Measurements from ENCODE around the gene HYAL3.
"Not testable (repeated sequence)": the region's sequence is repeated elsewhere in the genome, so short reads cannot be mapped to it uniquely, and the experiment has no call there.

HYAL3 gene

DNA sequence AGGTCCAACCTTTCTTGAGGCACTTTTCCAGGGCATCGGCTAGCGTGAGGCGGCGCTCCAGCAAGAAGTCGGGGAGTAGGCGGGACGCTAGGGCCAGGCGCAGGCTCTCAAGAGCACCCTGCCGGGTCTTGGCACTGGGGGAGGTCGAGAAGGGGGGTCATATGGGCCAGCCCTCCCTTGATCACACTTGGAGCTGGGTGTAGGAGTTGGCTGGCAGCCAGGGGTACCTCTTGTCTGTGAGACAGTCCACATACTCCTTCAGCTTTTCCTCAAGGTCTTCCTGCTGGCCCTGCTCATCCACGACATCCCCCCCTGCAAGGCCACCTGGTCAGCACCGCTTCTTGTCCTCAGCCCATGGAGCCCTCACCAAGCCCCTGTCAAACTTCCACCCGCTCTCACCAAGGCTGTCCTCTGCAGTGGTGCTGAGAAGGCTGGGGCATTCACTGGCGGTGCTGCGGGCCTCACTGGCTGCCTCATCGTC, 9.0 kb downstream of the HYAL3 start:
- DNase-seq (ENCODE audit: low spot score), result no peak

GRCh38 chr3:50289130-50289529, 10.1 kb downstream of the HYAL3 start:
- DNase-seq (ENCODE audit: low spot score), result no peak

DNA sequence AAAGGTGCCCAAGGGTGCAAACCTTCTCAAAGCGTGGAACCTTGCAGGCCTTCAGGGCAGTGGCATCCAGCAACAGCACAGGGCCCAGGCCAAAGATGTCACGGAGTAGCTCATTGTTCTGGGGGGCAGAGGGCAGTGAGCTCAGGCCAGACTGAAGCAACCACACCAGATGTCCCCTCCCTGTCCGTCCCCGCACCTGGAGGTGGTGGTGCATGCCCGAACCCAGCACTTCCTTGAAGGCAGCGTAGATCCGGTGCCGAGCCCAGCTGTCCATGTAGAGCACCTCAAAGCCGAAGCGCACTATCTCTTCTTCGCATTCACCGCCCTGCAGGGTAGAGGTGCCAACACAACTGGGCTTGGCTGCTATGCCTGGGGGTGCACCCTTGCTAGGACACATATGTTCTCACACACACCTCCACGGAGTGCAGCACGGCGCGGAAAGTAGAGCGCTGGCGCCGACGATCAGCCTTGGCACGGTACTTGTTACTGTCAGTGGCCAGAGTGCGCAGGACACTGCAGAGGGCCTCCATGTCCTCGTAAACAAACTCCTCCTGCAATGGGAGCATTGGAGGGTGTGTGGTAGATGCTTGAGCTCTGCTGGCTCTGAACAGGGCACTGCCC, 10.7 kb downstream of the HYAL3 start:
- DNase-seq (ENCODE audit: low spot score), result no peak

DNA sequence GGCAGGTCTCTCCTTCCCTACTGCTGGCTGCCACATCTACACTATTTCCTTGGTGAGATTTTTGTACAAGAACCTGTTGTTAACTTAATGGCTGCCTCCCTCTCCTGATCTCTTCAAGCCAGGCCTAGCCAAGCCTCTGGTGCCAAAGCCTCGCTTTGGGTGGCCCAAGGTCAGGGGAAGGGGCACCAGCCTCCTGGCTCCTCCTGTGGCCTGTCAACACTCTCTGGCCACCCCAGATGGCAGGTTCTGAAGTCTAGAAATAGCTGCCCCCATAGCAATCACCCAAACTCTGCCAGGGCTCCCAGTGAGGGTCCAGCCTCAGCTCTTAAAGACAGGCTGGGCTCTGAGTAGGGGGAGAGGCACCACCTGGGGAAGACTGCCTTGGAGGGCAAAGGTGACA, 11.9 kb downstream of the HYAL3 start:
- DNase-seq (ENCODE audit: low spot score), result no peak

DNA sequence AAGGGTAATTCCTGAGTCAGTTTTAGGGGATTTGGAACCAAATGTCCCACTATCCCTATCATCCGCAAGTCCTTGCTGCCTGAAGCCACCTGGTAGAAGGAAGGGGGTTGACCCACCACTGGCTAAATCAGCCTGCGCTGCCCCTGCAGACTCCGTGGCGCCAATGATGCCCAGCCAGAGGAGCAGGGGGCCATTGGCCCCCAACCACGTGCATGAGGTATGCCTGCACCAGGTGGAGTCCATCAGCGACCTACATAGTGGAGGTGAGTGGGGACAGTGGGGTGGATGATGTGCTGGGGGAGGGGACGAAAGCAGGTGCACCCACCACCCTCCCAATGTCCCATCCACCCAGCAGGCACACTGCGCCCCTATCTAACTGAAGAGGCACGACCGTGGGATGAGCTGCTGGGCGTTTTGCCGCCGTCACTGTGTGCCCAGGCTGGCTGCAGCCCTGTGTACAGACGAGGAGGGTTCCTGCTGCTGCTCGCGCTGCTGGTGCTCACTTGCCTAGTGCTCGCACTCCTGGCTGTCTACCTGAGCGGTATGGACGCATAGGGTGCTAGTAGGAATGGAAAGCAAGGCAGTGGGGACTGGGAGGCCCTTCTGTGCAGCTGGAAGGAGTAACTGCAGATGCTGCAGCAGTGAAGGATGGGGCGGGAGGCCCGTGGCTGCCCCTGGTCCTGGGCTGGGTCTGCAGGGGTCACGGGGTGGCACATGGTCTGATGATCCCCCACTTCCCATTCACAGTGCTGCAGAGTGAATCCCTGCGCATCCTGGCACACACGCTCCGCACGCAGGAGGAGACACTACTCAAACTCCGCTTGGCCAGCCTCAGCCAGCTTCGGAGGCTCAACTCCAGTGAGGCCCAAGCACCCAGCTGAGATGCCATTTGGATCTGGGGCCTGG, 12.6 kb downstream of the HYAL3 start:
- no peak for DNase-seq (ENCODE audit: low spot score)

GRCh38 chr3:50284121-50284520, 15.1 kb downstream of the HYAL3 start:
- DNase-seq (ENCODE audit: low spot score), result not testable (repeated sequence)

GRCh38 chr3:50279255-50280016, 19.8 kb downstream of the HYAL3 start:
- DNase-seq (ENCODE audit: low spot score), result no peak

GRCh38 chr3:50278880-50279224, 20.4 kb downstream of the HYAL3 start, which contains the start of gene LSMEM2:
Gene LSMEM2, plus strand, starts transcription at chr3:50279087. Its CDS starts 27 bp downstream, at chr3:50279114.
- no peak for DNase-seq (ENCODE audit: low spot score)

DNA sequence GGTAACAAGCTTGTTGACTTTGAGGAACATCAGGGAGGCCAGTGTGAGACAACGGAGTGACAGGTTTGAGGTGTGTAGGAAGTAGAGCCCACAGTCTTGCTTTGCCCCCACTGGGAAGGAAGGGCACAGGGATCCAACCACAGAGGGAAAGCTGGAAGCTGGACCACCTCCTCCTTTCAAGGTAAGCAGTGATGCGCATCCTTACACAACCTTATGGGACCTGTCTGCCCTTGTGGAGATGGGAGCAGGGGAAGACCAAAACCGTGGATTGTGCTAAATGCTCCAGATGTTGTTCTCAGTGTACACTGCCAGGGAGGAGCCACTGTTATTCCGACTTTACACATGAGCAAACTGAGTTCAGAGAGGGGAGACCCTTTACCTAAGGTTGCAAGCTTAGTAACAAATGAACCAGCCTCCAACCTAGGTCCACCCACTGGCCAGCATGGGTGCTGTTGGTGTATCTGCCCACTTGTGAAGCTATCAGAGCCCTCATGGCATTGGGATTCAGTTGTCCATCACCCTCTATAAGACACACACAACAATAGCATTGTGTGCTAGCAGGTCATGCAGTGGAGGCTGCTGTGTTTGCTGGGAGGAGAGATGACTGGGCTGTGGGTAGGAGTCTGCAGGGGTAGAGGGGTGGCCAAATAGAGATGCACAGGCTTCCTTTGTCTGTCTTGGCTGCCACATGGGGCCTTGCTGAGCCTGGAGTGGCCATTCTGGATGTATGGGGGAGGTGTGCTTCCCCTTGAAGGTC, 20.9 kb downstream of the HYAL3 start:
- DNase-seq (ENCODE audit: low spot score), result no peak

- no peak for DNase-seq (ENCODE audit: low spot score)
Measured at GRCh38 chr3:50276762-50277101, 22.5 kb downstream of the HYAL3 start.

- DNase-seq (ENCODE audit: low spot score), result no peak
Measured at GRCh38 chr3:50275996-50276761, 23.0 kb downstream of the HYAL3 start.

- DNase-seq (ENCODE audit: low spot score), result no peak
Measured at GRCh38 chr3:50275141-50275995, 23.8 kb downstream of the HYAL3 start.

DNA sequence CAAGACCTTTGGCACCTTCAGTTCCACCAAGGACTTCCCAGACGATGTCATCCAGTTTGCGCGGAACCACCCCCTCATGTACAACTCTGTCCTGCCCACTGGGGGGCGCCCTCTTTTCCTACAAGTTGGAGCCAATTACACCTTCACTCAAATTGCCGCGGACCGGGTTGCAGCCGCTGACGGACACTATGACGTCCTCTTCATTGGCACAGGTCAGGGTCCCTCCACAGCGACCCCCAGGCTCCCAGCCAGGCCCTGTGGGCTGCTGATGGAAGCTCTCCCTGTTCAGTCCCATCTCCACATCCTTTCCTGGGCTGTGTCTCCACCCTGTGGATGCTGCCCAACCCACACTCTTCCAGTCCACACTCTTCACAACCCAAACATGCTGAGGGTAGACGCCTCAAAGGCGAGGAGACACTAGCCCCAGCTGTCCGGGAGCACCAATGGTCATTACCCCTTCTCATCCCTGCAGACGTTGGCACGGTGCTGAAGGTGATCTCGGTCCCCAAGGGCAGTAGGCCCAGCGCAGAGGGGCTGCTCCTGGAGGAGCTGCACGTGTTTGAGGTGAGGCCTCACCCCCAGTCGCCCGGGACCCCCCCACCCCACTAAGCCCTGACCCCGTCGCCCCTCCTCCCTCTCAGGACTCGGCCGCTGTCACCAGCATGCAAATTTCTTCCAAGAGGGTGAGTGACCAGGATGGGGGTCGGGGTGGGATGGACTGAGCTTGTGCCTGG, 24.7 kb downstream of the HYAL3 start:
- DNase-seq (ENCODE audit: low spot score), result peak; percentile 63

DNA sequence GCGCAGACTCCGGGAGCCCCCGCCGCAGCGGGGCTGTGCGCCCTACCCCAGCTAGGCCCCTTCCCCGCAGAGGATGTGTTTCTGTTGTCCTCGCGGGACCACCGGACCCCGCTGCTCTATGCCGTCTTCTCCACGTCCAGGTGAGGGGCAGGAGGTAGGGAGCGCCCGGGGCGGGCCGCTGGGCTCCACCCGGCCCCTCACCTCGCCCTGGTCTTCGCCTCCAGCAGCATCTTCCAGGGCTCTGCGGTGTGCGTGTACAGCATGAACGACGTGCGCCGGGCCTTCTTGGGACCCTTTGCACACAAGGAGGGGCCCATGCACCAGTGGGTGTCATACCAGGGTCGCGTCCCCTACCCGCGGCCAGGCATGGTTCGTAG, 25.5 kb downstream of the HYAL3 start:
- DNase-seq (ENCODE audit: low spot score), result no peak

GRCh38 chr3:50272911-50273688, 26.1 kb downstream of the HYAL3 start:
- peak; percentile 70 for DNase-seq (ENCODE audit: low spot score)

DNA sequence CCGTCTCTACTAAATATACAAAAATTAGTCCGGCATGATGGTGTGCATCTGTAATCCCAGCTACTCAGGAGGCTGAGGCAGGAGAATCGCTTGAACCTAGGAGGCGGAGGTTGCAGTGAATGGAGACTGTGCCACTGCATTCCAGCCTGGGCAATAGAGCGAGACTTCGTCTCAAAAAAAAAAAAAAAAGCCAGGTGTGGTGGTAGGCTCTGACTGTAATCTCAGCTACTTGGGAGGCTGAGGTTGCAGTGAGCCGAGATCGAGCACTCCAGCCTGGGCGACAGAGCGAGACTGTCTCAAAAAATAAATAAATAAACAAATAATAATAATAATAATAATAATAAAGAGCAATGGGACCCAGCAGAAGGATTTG, 26.7 kb downstream of the HYAL3 start:
- DNase-seq (ENCODE audit: low spot score), result not testable (repeated sequence)

- no peak for DNase-seq (ENCODE audit: low spot score)
Measured at GRCh38 chr3:50271314-50271936, 27.8 kb downstream of the HYAL3 start.

Measured in RKO (cell line).